Measurements from ENCODE around the gene GPC6.

The GPC6 gene

DNA sequence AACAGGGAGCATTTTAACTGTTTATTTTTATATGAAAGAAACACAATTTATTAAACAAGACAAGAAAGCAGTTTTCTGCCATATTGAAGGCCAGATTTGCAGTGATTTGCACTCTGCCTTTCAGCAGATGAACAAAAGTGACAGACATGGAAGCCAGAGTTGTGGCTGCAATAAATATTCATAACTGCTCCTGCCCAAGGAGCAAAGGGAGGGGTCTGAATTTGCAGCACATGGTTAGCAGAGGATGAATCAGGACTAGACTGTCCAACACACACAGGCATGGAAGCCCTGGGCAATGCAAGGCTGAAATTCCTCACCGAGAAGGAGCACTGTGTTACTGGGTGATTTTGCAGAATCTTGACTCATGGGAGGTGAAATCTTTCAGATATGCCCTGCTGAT is 834.7 kb downstream of the GPC6 start:
- Mint-ChIP-seq H3K27ac (peak overlapping the region in 1 of 3 experiments; percentile 61), H3K4me1 (peaks cover 12% of the 10 kb centered on the region), H3K36me3 (ENCODE audit: low read depth) (no peaks in the 10 kb centered on the region), H3K4me3 (no peak overlapping the region), H3K9me3 (no peaks in the 10 kb centered on the region), H3K27me3 (ENCODE audit: low read depth) (no peaks in the 10 kb centered on the region)
- TF ChIP-seq, protein P1, sequence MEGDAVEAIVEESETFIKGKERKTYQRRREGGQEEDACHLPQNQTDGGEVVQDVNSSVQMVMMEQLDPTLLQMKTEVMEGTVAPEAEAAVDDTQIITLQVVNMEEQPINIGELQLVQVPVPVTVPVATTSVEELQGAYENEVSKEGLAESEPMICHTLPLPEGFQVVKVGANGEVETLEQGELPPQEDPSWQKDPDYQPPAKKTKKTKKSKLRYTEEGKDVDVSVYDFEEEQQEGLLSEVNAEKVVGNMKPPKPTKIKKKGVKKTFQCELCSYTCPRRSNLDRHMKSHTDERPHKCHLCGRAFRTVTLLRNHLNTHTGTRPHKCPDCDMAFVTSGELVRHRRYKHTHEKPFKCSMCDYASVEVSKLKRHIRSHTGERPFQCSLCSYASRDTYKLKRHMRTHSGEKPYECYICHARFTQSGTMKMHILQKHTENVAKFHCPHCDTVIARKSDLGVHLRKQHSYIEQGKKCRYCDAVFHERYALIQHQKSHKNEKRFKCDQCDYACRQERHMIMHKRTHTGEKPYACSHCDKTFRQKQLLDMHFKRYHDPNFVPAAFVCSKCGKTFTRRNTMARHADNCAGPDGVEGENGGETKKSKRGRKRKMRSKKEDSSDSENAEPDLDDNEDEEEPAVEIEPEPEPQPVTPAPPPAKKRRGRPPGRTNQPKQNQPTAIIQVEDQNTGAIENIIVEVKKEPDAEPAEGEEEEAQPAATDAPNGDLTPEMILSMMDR (IDR thresholded peaks at IDR 0.05; ENCODE audit: unreplicated experiment in 3 of 3) = no peak

DNA sequence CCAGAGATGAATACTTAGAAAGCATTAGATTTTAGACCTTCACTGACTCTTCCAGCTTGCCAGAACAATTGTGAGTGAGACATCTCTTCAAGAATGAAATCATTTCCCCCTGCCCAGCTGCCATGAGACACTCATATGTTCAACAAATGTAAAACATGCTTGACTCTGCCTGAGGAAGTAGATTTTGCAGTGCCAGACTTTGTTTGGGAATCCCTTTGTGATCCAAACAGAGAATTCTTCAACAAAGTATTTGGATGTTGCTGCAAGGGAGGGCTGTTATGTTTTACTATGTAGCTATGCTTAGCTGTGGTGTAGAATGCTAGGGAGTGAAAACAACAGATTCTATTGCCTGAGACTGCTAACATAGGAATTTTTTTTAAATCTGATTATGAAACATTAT is 836.5 kb downstream of the GPC6 start:
- Mint-ChIP-seq H3K4me1 (peaks cover 12% of the 10 kb centered on the region), H3K9me3 (no peaks in the 10 kb centered on the region), H3K4me3 (no peak overlapping the region), H3K27me3 (ENCODE audit: low read depth) (no peaks in the 10 kb centered on the region), H3K27ac (peak overlapping the region; percentile 26 to 84 (median 27)), H3K36me3 (ENCODE audit: low read depth) (peaks cover 5% of the 10 kb centered on the region)
- TF ChIP-seq, protein P1 (IDR thresholded peaks at IDR 0.05; ENCODE audit: unreplicated experiment in 3 of 3) = no peak

DNA sequence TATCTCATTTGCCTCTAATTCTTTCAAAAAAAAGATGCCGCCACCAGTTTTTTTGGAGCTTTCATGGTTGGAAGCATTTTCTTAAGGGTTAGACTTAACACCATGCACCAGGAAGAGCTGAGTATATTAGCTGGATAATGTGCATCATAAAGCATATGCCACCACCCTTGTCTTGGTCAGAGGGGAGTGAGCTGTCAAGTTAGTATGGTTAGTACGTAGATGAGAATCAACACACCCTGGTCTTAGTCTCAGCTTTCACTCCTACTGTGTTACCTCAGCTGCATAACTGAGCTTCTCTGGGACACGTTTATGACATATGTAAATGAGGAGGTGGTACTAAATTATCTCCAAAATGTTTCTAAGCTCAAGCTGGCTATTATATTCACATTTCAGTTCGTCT is 837.2 kb downstream of the GPC6 start:
- peaks cover 5% of the 10 kb centered on the region for H3K36me3 Mint-ChIP-seq (ENCODE audit: low read depth)
- peaks cover 12% of the 10 kb centered on the region for H3K4me1 Mint-ChIP-seq
- H3K27ac Mint-ChIP-seq = peak overlapping the region in 1 of 3 experiments; percentile 26
- no peak overlapping the region for H3K4me3 Mint-ChIP-seq
- H3K9me3 Mint-ChIP-seq = no peaks in the 10 kb centered on the region
- H3K27me3 Mint-ChIP-seq (ENCODE audit: low read depth) = no peaks in the 10 kb centered on the region
- TF ChIP-seq, protein P1 (IDR thresholded peaks at IDR 0.05; ENCODE audit: unreplicated experiment in 3 of 3) = no peak

DNA sequence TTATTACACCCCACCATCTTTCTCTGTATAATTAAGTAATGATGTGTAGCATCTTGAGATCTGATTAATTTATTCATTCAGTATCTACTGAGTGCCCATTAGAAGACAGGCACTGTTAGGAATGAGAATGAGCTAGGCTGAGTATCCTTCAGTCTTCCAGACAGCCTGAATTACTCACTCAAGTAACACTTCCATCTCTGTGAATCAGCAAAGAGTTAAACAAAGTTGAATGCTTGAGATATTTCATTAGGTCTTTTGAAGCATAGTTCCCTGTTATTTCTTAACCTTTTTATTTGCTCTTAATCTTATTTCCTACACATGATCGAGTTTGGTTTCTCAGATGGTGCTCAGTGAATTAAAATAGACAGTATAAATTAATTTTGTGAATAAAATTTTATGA is 839.1 kb downstream of the GPC6 start:
- Mint-ChIP-seq H3K4me3 (no peak overlapping the region), H3K9me3 (no peaks in the 10 kb centered on the region), H3K4me1 (peaks cover 12% of the 10 kb centered on the region), H3K36me3 (ENCODE audit: low read depth) (peaks cover 17% of the 10 kb centered on the region), H3K27me3 (ENCODE audit: low read depth) (no peaks in the 10 kb centered on the region), H3K27ac (no peak overlapping the region)
- TF ChIP-seq, protein P1 (IDR thresholded peaks at IDR 0.05; ENCODE audit: unreplicated experiment in 3 of 3) = no peak

DNA sequence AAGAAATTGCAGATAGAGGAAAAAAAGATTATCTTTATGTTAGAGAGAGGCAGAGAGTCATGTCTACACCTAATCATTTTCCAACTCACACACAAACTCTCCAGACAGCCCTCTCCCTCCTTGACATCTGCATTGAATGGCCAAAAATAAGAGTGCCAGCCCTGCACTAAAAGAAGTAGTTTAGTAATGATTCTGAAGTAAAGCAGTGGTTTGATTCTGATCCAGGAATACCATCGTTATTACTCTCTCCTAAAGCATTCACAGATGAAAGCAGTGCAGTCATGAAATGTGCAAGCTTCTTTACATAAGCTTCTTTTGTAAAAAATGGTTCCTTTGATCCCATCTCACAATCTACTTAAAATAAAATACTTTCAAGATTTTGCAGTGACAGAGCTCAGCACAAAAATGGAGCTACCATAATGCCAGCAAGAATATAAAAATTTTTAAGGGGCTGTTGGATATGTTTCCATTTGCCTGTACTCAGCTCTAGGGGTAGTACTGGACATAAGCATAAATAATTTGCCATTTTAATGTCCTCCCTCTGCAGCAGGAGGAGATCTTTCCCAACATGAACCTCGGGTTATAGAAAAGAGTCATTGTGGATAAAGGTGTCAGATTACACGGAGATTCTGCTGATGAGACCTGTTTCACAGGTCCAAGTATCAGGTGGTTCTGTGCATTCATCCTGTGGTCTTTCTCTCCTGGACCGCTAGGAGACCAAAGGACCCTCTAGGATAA is 846.6 kb downstream of the GPC6 start:
- TF ChIP-seq, protein P1 (IDR thresholded peaks at IDR 0.05; ENCODE audit: unreplicated experiment in 3 of 3) = no peak
- Mint-ChIP-seq H3K27ac (no peak overlapping the region), H3K36me3 (ENCODE audit: low read depth) (peaks cover 39% of the 10 kb centered on the region)

DNA sequence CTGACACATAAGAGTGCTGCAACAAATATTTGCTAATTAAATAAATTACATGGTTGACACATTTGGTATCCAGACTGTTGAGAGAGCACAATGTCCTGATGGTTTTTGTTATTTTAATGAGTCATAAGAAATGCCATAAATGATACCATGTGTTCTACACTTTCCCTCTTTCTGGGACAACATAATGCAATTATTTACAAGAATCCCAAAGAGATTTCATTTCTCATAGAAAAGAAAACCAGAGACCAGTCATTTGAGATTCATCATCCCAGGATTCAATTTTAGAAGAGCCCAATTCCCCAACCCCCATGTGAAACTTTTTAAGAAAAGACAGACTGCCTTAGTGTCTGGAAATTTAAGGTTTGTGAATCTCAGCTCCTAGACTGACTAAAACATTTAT is 853.3 kb downstream of the GPC6 start:
- TF ChIP-seq, protein P1 (IDR thresholded peaks at IDR 0.05; ENCODE audit: unreplicated experiment in 3 of 3) = no peak
- no peaks in the 10 kb centered on the region for H3K4me1 Mint-ChIP-seq
- H3K4me3 Mint-ChIP-seq = no peak overlapping the region
- H3K27me3 Mint-ChIP-seq (ENCODE audit: low read depth) = no peaks in the 10 kb centered on the region
- peaks cover 28% of the 10 kb centered on the region for H3K9me3 Mint-ChIP-seq
- no peak overlapping the region for H3K27ac Mint-ChIP-seq
- H3K36me3 Mint-ChIP-seq (ENCODE audit: low read depth) = peaks cover 33% of the 10 kb centered on the region

More for the DNA sequence above, 846.6 kb downstream of the GPC6 start:
- H3K27me3 Mint-ChIP-seq (ENCODE audit: low read depth) = no peaks in the 10 kb centered on the region
- no peaks in the 10 kb centered on the region for H3K4me1 Mint-ChIP-seq
- H3K9me3 Mint-ChIP-seq = peaks cover 27% of the 10 kb centered on the region
- H3K4me3 Mint-ChIP-seq = no peak overlapping the region
